GM21526 (cell line): ENCODE data around the gene TREML1.

Experiments used
- ATAC-seq: cut with Tn5 transposase; IDR thresholded peaks from one replicate; pipeline ENCODE4 v1.9.1; 2021; ENCODE audit warnings: moderate library complexity; ENCODE audit not compliant: unreplicated experiment, low FRiP score

The TREML1 gene

DNA sequence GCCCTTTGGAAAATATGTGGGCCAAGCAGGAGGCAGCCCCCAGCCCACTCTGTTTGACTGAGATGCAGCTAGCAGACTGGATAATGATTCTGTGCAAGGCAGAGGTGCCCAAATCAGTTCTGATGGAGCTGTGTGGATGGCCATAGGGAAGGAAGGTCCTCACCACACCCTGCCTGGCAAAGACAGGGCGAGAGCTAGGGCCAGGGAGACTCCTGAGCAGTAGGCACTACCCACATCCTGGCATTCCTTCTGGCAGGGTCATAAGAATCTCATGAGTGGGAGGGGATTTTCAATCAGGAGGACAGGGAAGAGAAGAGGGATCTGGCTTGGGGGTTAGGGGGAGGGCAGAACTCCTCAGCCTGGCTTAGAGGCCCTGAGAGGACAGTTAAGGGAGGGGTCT is 27.4 kb upstream of the TREML1 start:
- no peak for ATAC-seq

DNA sequence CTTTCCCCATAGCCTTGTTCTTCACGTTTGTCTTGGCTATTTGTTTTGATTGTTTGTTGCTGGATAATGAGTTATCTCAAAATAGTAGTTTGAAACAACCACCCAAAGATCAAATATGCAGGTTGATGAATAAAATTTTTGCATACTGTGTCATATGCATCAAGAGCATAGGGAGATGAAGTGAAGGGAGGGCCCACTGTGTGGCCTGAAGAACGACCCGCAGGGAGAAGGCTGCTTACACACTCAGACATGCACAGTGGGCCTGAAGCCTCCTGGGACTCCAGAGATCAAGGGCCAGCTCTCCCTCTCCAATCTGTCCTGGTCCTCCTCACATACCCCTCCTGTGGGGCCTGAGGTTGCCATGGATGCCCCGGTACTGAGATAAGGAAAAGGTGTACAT is 25.0 kb upstream of the TREML1 start:
- ATAC-seq = no peak

- no peak for ATAC-seq
Measured at GRCh38 chr6:41177695-41178094, 23.5 kb upstream of the TREML1 start.

DNA sequence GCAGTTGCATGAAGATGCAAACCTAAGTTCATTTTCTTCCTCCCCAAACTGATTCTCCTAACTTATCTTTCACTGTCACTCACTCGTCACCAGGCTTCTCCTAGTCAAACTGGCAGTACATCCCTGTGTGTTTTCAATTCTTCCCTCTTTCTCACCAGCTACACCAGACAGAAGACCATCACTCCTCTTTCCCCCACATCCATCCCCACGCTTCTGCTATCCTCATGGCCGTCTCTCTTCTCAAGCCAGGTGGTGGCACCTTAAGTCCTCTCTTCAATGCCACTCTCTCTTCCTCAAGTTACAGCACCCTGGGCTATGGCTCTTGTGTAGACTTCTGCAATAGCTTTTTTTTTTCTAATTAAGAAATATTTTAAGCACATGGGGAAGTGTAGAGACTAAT is 23.1 kb upstream of the TREML1 start:
- no peak for ATAC-seq

DNA sequence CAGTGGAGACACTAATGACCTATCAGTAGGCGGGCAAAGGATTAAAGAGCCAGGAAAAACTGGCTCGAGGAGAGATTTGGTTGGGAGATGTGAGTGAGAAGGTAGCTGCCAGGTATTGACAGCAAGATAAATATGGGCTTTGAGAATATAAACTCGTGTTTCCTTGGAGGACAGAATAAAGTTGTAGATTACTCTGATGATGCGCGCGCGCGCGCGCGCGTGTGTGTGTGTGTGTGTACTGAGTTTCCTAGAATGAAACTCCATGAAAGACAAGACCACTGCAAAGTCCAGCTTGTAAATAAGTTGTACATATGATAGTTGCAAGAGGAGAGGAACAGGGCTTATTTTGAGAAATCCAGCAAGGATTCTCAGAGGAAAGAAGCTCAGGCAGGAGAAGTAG is 22.0 kb upstream of the TREML1 start:
- ATAC-seq = no peak

DNA sequence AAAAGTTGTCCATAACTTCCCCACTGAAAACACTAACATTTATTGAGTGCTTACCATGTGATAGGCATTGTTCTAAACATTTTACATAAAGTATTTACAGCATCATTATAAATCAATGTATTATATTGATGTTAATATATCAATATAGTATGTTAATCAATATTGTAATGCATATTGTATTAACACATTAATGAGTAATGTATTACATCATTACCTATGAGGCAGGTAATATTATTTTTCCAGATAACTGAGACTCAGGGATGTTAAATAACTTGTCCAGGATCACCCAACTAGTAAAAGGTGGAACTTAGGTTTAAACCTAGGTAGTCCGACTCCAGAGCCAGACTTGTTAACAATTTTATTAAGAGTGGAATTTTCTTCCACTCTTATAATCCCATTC is 20.9 kb upstream of the TREML1 start:
- ATAC-seq = no peak

DNA sequence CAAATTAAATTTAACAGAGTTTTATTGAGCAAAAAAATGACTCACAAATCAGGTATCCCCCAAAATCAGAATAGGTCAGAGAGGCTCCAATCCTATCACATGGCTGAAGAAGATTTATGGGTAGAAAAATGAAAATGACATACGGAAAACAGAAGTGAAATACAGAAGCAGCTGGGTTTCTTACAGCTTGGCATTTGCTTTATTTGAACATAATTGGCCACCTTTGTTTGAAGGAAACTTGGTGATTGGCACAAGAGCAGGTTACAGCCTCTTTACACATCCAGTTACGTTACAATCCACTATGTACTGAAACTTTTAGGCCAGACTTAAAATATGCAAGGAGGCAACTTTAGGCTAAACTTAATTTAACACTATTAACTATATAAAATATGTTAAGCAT is 20.5 kb upstream of the TREML1 start:
- no peak for ATAC-seq

- no peak for ATAC-seq
Measured at GRCh38 chr6:41171908-41172307, 17.8 kb upstream of the TREML1 start.

DNA sequence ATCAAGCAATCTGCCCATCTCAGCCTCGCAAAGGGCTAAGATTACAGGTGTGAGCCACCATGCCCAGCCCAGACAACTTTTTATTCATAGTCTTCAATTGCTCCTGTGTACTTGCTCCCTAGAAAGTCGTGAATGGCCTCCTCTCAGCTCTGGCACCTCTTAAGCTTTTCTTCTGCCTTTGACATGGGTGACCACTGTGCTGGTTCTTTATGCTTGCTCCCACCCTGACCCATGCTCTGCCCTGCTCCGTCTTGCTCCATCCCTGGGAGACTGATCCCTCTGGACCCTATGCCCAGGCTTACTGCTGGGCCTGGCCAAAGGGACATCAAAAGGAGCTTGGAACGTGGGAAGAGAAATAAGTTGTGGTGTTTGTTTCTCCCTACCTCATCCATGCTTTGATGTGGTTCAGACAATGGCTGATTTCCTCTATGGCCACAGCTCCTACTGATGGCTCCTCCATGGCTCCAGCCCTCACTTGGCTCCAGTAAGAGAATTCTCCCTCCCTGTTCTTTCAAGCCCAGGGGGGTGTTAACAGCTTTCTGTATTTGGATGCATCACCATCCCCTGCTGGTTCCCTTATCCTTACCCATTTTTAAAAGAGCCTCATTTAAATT is 16.5 kb upstream of the TREML1 start:
- no peak for ATAC-seq

- no peak for ATAC-seq
Measured at GRCh38 chr6:41167173-41167963, 13.2 kb upstream of the TREML1 start.

DNA sequence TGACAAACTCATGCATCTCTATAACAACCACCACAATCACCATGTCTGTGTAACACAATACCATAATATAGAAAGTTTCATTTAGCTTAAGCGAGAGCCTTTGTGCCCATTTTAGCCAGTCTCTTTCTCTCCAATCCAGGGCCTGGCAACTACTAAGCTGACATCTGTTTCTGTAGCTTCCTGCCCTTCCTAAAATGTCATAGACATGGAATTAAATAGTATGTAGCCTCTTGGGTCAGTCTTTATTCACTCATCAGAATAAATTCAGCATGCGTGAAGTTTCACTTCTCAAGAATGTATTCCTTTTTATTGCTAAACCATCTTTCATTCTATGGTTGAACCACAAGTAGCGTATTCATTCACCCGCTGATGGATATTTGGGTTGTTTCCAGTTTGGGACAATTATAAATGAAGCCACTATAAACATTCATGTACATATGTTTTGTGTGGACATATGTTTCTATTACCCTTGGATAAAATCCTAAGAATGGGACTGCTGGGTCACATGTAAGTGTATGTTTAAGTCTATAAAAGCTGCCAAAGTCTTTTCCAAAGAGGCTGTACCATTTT is 10.5 kb upstream of the TREML1 start:
- ATAC-seq = no peak

DNA sequence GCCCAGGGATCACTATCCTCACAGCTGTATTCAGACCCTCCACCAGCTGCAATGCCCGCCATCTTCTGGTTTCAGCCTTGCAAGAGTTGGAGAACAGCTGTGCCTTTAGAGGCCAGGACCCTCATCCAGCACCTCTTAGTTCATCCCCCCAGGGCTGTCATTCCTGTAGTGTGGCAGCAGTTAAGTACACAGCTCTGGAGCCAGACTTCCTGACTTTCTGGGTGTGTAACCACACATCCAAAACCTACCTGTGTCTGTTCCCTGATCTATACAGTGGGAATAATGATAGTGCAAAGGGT is 9.2 kb upstream of the TREML1 start:
- ATAC-seq = no peak

DNA sequence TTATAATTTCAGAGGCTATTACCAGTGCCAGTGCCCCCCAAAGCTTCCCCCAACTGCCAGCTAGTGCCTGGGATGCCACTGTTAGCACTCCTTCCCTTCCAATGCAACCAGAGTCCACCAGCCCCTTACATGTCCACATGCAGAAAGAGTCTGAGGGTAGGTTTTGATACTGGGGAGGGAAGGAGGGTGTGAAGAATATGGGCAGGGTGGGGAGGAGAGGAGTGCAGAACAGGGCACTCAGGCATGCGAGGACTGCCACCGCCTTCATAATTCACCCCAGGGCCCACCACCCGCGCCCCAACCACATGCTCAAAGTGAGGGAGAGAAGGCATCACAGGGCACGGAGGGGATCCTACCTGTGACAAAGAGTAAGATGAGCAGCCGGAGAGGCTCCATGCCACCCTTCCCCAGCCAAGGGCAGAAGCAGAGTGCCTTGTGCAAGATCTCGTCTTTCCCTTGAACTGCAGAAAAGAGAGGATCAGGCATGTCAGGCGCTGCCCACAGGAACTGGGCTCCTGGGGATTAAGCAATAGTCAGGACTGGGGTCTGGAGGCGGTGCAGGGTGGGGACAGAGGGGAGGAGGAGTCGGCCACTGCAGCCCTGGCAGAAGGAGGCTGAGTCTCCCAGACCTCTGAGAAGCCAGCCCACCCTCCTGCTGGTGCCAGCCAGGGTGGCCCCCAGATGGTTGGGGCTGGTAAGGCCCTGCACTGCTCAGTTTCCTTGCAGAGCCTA is 8.7 kb upstream of the TREML1 start, which contains the start of gene TREM2:
Gene TREM2, minus strand, starts transcription at position 430 of the 732 bp plus-strand sequence. Its CDS starts 34 bp downstream, at position 396.
- ATAC-seq = no peak

- ATAC-seq = no peak
Measured at GRCh38 chr6:41161851-41162552, 7.9 kb upstream of the TREML1 start.

DNA sequence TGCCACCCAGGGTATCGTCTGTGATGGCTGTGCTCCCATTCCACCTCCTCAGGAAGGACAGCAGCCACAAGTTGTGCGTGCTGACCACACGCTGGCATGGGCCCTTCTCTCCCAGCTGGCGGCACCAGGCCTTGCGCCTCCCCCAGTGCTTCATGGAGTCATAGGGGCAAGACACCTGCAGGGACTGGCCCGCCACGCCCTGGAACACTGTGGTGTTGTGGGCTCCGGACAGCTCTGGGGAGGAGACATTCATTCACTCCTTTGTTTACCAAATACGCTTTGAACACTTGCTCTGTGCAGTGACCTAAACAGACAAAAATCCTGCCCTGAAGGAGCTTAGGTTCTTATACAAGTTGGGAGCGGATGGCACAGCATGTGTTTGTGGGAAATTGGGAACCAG is 7.2 kb upstream of the TREML1 start:
- ATAC-seq = no peak

GRCh38 chr6:41160933-41161332 is 6.8 kb upstream of the TREML1 start:
- no peak for ATAC-seq

- ATAC-seq = no peak
Measured at GRCh38 chr6:41159415-41160082, 5.4 kb upstream of the TREML1 start.

DNA sequence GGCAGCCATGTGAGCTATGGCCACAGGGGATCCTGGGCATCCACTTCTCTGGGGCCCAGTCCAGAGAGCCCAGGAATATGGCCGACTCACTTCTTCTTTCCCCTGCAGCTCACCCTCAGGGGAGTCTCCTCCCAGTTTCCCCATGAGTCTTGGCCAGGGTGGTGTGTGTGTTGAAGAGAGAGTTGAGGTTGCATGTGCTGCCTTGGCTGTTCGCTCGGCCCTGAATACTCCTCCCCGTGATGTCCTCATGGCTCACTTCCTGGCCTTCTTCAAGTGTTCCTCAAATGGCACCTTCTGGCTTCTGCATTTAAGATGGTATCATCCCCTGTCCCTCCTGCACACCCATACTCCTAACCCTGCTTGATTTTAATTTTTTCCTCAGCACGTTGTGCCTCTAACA is 3.2 kb upstream of the TREML1 start:
- no peak for ATAC-seq

GRCh38 chr6:41156771-41157170 is 2.6 kb upstream of the TREML1 start:
- ATAC-seq = no peak

- ATAC-seq = no peak
Measured at GRCh38 chr6:41156001-41156400, 1.9 kb upstream of the TREML1 start.
